Activated CD4-positive, CD25-positive, alpha-beta regulatory T cell treated with anti-CD3 and anti-CD28 coated beads, Interleukin-2, amount 50 U/mL, for 24 hours (primary cell): Measurements from ENCODE around the gene MLKL.
"Not testable (repeated sequence)": the region's sequence is repeated elsewhere in the genome, so short reads cannot be mapped to it uniquely, and the experiment has no call there.

Experiments used
- ATAC-seq, 2 donors: fragments of 150-1000 bp; cut with Tn5 transposase; one replicate each; pipeline ENCODE4 v1.10.0; 2021; ENCODE audit warnings: mild to moderate bottlenecking in 1 of 2, moderate library complexity in 1 of 2

MLKL gene

DNA sequence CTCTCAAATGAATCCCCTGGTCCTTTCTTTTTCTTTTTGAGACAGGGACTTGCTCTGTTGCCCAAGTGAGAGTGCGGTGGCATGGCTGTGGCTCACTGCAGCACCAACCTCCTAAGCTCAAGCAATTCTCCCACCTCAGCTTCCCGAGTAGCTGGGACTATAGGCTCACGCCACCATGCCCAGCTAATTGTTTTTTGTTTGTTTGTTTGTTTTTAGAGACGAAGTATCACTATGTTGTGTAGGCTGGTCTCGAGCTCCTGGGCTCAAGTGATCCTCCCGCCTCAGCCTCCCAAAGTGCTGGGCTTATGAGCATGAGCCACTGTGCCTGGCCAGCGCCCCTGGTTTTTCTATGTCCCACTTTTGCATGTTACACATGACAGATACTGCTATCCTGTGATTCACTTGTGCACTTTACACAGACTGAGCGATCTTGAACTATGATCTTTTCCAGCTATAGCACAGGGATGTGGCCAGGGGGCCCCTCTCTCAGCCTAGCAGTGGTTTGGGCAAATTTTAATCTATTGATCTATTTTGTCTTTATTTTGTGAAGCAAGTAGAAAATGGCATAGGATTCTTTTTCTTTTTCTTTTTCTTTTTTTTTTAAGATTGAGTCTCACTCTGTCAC lies 31.3 kb upstream of the MLKL start:
- no peak for ATAC-seq

DNA sequence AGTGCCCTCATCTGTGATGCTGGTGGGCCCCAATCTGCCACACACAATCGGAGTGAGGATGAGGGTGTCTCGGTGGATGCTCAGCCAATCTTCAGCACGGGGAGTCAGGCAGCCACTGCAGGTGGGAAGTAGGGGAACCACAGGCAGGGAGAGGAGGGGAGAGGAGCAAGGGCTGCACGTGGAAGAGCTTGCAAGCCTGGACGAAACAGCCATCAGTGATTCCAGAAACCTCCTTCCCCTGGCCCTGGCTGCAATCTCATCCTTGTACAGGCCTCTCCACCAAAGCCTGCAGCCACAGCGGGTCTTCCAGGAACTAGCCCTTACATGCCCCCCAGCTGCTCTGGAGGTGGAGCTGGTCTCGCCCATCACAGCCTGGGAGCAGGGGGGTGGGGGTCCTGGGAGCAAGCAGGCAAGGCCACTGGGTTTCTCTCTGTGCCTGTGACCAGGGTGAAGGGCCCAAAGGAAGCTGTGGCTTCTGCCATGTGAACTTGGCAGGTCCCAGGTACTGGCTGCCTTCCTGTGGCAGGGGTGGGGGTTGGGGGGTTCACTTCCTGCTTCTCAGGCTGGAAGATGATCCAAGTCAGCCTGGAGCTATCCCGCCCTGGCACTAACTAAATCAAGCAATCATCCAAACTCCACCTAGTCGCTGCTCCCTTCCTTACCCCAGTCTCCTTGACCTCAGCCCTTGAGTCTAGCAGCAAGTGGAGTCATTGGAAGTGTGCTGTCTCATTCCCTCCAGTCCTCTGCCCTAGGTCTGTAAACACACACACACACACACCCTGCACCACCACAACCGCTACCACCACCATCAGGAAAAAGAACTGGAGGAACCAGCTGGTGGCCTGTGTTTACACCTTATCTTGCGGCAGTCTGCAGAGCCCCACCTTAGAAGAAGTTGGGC lies 29.4 kb upstream of the MLKL start:
- no peak for ATAC-seq

DNA sequence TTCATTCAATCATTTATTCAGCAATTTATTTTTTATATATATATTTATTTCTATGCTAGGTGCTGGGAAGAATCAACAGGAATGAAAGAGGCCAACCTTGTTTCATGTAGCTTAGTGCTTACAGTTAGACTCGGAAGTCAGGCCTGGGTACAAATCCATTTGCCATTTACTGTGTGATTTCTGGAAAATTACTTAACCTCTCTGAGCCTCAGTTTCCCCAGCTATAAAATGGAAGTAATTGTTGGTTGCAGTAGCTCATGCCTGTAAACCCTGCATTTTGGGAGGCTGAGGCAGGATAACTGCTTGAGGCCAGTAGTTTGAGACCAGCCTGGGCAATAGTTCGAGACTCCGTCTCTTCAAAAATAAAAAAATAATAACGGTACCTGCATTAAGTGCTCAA lies 27.2 kb upstream of the MLKL start:
- ATAC-seq = no peak

DNA sequence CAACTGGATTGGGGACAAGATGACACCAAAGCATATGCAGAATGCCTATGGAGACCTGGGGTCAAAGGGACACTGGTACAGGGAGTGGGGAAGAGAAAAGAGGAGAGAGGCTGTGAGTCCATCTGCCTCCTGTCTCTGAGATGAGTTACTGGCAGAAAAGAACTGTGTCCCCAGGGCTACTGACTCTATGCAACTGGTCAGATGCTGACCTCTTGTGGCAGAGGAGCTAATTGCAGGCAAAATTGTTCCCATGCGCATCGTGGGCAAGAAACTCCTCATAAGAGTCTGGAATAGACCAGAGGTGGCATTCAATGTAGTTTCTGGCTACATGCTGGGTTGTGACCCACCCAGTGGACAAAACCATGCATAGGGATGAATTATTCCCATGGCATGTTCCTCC lies 26.1 kb upstream of the MLKL start:
- no peak for ATAC-seq

DNA sequence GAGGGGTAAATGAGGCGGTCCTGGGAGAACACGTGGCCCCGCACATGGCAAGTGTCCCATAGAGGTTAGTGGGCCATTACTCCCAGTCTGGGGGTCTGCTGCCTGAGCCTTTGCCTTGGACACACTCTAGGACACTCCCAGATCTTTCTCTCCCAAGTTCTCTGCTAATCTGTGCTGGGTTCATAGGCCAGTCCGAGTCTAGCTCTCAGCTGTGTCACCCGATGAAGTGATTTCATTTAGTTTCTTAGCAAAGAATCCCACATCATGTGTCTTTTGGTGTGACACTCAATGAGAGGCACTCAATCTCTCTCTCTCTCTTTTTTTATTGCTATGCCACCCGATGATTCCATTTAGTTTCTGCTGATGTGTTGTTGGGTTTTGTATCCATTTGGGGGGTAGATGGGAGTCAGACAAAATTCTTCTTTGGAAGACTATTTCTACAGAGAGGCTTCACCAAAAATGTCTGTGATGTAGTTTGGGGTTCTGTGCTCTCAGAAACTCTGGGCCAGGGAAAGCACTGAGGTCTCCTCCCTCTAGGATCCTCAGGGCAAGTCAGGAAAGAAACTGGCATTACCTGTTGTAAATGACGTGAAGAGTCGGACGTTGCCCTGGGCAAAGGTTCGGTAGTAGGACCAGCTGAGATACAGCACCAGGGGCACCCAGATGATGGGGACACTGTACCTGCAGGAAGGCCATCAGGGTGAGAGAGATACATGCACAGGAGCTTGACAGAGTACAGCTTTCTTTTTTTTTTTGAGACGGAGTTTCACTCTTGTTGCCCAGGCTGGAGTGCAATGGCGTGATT lies 25.2 kb upstream of the MLKL start:
- no peak for ATAC-seq

DNA sequence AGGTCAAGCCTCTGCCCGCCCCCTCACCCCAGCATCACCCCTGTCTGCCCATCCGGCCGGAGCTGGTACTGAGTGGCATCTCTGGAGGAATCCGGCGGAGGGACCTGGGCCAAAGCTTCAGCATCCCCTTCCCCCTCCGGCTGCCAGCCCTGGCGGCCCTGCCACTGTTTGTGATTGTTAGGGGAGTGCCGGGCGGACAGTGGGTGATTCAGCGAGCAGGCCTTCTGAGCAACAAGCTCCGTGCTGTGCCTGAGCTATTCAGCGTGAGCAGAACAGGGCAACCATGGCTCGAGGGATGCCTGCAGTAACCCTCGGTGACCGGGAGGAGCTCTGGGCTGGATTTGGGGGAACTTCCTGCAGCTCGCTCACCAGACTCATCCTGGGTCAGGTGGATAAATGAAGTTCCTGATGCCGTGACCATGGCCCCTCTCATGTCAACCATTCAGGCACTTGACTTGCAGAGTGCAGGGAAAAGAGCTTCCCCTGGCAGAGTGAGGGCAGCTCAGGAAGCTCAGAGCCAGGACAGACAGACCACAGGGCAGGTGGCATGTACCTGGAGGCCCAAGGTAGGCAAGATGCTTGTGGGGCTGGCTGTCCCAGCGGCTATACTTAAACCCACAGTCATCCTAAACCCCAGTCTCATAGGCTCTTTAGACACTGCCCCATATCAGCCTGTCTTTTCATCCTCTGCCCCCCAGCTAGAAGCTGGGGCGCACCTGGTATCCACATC lies 24.3 kb upstream of the MLKL start:
- no peak for ATAC-seq

DNA sequence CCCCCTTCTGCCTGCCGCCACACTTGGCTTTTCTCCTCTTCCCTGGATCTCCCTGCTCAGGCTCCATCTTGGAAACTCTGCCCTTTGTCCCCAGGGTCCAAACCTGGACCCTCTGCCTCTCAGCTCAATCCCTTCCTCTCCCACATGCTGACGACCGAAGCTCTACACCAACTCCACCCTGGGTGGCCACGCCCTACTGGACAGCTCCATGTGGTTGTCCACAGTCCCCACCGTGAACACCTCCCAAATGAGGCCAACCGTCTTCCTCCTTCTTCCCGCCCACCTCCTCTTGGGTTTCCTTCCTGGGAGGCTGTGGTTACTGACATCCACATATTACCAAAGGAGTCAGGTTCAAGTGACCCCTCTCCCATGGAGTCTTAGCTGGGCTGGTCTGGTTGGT lies 22.6 kb upstream of the MLKL start:
- no peak for ATAC-seq

DNA sequence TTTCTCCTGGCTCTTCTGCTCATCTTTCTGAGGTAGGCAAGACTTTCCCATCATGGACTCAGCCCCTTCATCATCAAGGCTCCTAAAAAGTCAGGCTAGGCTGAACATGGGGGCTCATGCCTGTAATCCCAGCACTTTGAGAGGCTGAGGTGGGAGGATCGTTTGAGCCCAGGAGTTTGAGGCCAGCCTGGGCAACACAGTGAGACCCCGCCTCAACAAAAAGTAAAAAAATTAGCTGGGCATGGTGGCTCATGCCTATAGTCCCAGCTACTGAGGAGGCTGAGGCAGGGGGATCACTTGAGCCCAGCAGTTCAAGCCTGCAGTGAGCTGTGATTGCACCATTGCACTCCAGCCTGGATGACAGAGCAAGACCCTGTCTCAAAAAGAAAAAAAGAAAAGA lies 21.5 kb upstream of the MLKL start:
- not testable (repeated sequence) for ATAC-seq

DNA sequence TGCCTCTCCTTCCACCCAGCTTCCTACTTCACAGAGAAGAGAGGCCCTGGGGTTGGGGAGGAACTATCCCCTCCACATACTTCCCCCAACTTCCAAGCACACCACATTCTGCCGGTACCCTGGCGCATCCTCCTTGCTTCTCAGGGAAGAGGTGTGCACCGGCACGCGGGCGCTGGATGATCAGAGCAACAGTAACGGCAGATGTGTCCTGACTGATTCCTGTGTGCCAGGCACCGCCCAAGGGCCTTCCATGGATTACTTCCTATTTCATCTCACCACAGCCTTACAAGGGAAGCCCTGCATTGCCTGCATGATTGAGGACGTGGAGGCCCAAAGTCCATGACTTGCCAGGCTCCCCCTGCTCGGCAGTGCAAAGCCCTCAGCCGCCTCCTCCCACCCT lies 21.1 kb upstream of the MLKL start:
- no peak for ATAC-seq

DNA sequence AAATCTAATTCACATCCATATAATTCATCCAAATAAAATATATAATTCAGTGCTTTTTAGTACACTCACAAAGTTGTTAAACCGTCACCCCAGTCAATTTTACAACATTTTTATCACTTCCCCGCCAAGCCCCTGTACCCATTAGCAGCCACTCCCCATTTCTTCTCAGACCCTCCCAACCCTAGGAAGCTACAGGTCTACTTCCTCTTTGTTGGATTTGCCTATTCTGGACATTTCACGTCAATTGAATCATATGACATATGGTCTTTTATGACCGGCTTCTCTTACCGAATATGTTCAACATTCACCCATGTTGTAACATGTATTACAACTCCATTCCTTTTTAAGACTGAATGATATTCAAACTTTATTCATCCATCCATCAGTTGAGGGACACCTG lies 19.9 kb upstream of the MLKL start:
- ATAC-seq = no peak

DNA sequence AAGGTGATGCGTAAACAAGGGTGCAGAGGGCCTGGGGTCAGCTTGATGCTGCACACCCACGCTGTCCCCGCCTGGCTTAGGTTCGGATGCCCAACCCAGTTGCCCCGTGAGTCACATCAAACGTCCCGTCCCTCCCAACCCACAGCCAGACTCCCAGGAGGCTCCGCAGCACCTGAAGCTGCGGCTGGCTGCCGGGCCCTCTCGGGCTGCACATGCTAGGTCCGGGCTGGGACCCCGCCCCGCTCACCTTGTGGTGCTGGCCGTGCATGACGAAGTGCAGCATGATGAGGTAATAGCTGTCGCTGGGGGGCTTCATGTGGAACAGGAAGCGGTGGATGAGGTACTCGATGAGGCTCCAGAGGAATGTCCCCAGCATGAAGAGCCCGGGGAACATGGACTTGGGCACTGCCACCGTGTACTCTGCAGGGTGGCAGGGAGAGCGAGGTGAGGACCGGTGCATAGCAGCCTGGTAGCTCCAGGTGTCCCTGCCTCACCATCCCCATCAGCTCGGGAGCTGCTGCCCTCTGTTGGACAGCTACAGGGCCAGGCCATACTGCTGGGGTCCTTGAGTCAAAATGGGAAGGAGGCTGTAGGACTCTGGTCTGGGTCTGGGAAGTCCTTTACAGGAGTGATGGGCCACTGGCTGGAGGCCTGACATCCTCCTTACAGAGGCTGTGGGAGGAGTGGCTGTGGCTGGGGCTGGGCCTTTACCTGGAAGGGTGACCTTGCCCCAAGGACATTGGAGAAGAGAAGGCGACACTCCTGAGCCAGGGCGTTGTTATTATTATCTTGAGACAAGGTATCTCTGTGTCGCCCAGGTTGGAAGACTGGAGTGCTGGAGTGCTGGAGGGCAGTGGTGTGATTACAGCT lies 18.3 kb upstream of the MLKL start:
- ATAC-seq = no peak

DNA sequence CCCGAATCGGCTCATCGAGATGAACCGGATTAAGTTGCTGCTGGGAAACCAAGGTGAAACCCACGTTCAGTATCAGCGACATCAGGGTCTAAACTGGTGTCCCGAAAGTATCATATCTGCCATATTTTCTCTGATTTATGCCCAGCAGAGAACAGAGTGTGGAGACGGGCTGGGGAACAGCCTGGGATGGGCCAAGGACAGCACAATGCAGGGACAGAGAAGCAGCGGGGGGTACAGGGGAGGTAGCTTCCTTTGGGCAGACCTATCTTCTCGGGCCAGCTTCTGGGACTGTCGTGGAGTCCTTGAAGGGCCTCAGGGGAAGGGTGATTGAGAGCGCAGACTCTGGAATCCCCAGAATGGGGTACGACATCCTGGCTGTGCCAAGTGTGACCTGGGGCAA lies 17.5 kb upstream of the MLKL start:
- no peak for ATAC-seq

DNA sequence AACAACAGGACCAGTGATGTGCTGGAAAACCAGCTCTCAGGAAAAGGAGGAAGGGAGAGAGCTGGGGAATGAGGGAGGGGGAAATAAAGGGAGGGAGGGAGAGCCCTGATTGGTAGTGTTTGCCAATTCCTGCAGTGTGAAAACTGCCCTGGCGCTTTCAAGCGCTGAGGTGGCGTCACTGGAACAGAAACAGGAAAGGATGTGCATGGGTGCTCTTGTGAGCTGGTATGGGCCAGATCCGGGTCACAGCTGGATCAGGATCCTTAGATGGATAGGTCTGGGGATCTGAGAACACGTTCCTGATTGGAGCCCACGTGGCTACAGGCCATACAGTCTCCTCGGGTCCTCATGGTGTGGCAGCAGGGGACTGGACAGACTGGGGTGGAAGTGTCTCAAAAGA lies 16.7 kb upstream of the MLKL start:
- no peak for ATAC-seq

DNA sequence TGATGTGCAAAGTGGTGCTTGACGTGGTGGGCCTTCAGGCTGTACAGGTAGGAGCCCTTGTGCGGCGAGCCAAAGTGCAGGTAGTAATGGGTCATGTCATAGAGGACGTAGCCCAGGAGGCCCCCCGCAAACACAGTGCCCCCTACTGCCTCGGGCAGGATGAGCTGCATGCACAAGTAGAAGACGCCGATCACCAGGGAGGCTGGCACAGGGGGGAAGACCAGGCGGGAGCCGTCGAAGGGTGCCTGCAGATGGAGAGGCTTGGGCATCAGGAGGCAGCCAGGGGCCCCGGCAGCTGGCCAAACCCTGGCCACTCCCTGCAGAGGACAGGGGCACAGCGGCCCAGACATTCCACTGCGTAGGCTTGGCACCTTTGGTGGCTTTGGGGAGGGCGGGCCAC lies 15.7 kb upstream of the MLKL start:
- ATAC-seq = no peak

DNA sequence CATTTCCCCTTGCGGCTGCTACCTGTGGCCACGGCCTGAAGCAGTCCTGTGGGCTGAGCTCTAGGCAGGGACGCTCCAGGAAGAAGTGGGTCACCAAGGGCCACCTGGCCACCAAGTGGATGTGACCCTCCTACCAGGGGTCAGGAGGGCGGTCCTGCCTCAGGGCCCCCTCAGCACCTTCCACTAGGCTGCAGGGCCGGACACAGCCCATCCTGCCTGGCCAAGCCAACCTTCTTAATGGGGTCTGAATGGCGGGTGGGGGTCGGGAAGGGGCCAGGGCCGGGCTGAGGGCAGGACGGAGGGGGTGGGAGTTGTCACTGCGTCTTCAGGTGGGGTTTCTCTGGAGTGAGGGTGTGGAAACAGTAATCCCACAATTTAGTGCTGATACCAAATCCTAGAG lies 13.2 kb upstream of the MLKL start:
- no peak for ATAC-seq

DNA sequence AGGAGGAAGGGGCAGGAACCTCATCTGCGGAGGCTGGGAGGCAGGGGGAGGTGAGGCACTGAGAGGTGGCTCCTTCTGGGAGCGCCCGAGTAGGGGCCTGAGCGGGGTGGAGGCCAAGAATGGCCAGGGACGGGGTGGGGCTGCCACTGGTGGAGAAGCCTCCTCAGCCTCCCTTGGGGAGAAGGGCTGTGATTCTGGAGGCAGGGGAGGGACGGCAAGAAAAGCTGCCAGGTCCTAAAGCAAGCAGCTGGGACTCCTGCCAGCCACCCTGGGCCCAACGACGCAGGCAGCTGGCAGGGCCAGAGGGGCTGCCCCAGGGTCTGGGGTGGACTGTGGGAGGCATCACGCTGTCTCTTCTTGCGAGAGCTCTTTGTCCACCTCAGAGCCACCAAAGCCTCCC lies 12.7 kb upstream of the MLKL start:
- no peak for ATAC-seq

DNA sequence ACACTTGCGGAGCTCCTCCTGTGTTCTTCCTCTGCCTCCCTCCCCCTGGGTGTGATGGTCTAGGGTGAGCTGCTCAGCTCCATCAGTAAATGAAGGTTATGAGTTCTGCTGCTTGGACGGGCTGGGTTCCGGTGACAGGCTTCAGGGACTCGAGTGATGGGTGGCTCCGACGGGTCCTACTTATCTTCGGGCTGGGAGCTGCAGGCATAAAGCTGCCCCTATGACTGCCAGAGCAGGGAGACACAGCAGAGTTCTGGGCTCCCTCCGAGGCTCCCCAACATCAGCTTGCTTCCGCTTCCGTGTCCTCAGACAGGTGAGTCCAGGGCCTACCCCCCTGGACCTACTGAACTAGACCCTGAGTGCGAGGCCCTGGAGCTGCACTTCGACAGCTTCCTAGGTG lies 11.3 kb upstream of the MLKL start:
- ATAC-seq = no peak

DNA sequence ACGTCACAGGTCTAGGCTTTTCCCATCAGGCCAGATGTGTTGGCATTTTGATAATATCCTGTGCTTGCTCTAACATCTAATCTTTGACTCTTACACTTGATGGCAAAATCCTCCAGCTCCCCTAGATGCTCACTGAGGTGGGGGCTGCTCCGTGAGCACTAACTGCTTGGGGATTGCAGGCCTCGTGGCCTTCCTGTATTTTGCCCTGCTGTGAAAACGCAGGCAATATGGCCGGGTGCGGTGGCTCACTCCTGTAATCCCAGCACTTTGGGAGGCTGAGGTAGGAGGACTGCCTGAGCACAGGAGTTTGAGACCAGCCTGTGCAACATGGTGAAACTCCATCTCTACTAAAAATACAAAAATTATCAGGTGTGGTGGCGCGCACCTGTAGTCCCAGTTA lies 9.7 kb upstream of the MLKL start:
- ATAC-seq = no peak

DNA sequence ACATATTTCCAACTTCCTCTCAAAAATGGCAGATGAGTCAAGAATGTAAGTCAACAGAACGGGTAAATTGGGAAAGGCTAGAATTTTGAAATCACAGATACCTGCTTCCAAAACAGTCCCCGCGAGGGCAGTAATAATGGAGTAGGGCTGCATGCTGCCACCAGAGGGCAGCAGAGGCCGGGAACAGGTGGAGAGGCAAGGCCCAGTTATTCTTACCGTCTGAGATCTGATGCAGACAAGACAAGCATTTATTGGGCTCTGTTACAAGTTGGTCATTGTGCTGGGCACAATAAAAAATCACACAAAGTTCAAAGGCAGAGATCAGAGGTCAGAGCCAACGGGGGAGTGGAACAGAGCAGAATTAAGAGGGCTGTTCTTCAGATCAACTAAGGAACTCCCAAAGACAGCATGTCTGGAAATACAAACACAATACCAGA lies 8.8 kb upstream of the MLKL start:
- peak; percentile 83 to 92 for ATAC-seq

DNA sequence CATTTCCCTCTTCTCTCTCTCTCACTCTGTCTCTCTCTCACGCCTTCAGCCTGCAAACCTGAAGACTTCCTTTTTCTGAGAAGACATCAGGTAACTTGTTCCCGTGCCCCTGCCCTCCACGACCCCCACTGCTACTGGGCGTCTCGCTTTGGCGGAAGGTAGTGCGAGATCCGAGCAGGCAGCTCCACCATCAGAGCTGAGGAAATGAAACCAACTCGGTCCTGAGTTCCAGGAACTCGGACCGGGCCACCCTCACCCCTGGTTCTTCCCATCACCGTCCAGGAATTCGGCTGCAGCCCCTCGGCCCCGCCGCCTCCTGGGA lies 585 bp downstream of the MLKL start:
- ATAC-seq = no peak

DNA sequence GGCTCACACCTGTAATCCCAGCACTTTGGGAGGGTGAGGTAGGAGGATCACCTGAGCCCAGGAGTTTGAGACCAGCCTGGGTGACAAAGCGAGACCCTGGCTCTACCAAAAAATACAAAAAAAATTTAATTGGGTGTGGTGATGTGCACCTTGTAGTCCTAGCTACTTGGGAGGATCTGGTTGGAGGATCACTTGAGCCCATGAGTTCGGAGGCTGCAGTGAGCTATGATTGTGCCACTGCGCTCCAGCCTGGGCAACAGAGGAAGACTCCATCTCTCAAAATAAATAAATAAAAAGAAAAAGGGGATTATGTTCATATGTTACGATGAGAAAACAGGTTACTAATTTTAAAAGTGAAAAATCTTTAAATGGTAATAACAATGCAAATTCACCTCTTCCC lies 996 bp downstream of the MLKL start:
- ATAC-seq = no peak

DNA sequence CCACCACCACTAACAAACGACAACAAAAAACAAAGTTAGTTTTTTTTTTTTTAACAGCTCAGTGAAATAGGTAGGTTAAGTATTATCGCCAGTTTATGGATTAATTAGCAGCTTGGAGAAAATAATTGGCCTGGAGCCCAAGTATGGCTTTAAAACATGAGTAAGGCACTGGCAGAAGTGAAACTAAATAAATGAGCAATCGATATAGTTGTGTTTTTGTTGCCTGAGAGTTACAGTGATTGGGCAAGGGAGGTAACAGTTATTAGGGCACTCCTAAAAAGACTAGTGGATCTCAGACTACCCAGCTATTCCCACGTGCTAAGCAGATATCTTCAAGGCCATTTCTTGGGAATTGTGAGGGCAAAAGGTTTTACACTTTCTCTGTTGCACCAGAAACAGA lies 2.4 kb downstream of the MLKL start:
- ATAC-seq = peak; percentile 25 to 39
